H1 (cell line): ENCODE results near the gene EXOSC1. TPM values are rescaled to one million over a fixed set of nuclear protein-coding genes. Genes with fewer than 3 reads are reported as not detected.

Experiments used
- ASH2L ChIP-seq: fragments of 200-600, 300-600 bp; sonication (generic); IDR thresholded peaks from one replicate; pipeline ENCODE4 v1.7.1; 2017; ENCODE audit warnings: low read length
- PHF8 ChIP-seq: fragments of 200-600 bp; sonication (generic); conservative IDR thresholded peaks from 2 replicates; pipeline ENCODE4 v1.7.1; 2012; ENCODE audit warnings: low read depth, mild to moderate bottlenecking, inconsistent platforms, low read length, moderate library complexity
- TBP ChIP-seq: IDR thresholded peaks from 2 replicates; pipeline ENCODE4 v1.6.1; 2011; ENCODE audit warnings: low read depth, low read length, improper control_type of control experiment
- YY1 ChIP-seq: IDR thresholded peaks from 2 replicates; pipeline ENCODE4 v1.6.1; 2011; ENCODE audit warnings: low read depth, mild to moderate bottlenecking, low read length
- polyA plus RNA-seq, 7 experiments: library from polyadenylated mRNA; depleted of rRNA in 3 of 7; stranded (reverse) in 5 of 7; unstranded in 2 of 7; fragments of >200 nt in 5 of 7; fragments of 200-250 nt in 2 of 7; gene quantifications; 1 replicate in 5 of 7; 2 replicates in 1 of 7; 4 replicates in 1 of 7; pipeline versions ENCODE4 v1.2.1 to v1.2.3, GENCODE V29; 2011 to 2013; ENCODE audit warnings: missing spikeins in 2 of 7, mixed read lengths in 2 of 7
- total RNA-seq: library from RNA; stranded (reverse); fragmentation: NEBNext Ultra II Directional; extraction: Animal tissue kit (Norgen Biotek cat#: 25700); gene quantifications from 2 replicates; pipeline ENCODE4 v1.2.1, GENCODE V29; 2021

The EXOSC1 gene
- total and polyA plus RNA-seq, 2 of the 8 experiments (the other 6 are each of a cell fraction or from before 2014, with no cell fraction given), result 52.1 to 68.1 TPM

DNA sequence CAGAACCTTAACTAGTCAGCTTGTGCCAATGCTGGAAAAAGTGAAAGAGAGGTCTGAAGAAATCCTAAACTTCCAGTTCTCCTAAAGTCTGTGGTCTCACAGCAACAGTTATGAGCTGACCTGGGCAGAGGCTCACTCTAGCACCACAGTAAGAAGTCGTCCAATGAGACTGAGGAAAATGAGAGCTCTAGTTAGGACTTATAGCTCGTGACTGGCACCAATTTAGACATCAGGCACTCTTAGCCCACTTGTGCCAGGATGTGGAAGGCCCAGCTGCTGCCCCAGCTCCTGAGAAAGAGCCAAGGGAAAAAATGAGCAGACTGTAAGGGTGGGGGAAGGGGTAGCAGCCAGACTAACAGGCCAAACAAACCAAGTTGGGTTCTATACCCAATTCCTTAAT lies 44.8 kb upstream of the EXOSC1 start (continued):
- TF ChIP-seq PHF8 (no peak), TBP (no peak), YY1 (no peak), ASH2L (no peak)
